HK-2 (cell line): ENCODE data around the gene ARHGEF39.

ENCODE experiments used
- DNase-seq: peaks from one replicate; pipeline ENCODE4 v3.0.0-alpha.2; 2018; ENCODE audit not compliant: unreplicated experiment

The ARHGEF39 gene

GRCh38 chr9:35664531-35665470 lies at the start of gene ARHGEF39:
ARHGEF39 (minus strand) TSS chr9:35665195; CDS start chr9:35665169, 26 bp downstream.
- DNase-seq, result peak; percentile 80

DNA sequence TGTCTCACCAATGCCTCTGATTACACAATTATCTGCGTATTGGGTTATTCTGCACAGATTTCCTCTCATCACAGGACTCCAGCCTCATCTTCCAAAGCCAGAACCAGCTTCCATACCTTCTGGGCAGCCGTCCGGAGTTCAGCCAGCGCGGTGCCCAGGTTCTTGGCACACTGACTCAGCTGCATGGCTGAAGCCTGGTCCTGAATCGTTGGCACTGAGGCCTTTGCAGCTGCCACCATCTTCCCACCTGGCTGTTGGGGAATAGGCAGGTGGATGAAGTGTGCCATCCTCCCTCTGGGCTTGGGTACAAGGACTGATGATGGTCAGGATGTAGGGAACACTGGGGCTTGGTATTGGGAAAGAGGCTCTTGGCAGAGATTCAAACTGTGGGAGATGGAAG lies 49.1 kb upstream of the ARHGEF39 start:
- DNase-seq, result no peak

DNA sequence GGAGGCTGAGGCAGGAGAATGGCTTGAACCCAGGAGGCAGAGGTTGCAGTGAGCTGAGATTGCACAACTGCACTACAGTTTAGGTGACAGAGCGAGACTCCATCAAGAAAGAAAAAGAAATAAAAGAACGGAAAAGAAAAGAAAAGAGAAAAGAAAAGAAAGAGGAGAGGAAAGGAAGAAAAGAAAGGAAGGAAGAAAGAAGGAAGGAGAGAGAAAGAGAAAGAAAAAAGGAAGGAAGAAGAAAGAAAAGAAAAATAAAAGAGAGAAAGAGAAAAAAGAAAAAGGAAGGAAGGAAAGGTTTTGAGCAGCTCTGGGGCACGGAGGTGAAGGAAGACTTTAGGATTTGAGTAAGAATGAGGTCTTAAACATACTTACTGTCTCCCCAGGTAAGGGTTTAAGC lies 48.6 kb upstream of the ARHGEF39 start:
- DNase-seq, result no peak

DNA sequence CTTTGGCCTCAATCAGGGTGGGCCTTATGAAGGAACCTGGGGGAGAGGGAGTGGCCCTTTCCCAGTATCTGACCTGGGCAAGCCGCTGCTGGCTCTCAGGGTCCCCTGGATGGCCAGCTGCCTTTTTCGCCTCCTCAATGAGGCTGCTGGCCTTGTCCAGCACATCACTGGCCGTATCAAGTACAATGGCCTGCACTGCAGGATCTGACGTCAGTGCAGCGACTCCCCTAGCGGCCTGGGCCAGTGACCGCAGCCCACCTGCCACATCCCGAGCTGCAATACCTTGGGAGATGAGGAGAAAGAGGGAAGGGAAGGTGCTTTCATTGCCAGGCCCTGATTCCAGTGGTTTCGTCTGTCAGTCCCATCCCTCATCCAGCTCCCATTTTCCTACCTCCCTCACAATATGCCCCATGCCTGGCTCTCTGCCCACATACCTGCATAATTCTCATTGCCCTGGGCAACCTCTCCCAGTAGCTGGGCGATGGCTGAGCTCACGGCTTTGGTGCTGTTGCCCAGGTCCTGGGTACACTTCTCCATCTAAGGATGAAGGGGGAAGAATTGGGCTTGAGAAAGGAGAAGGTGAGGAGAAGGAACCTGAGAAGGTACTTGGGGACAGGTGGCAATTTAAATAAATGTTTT lies 47.9 kb upstream of the ARHGEF39 start:
- no peak for DNase-seq

- DNase-seq, result no peak
These were observed 46.8 kb upstream of the ARHGEF39 start for GRCh38 chr9:35711501-35712428.

DNA sequence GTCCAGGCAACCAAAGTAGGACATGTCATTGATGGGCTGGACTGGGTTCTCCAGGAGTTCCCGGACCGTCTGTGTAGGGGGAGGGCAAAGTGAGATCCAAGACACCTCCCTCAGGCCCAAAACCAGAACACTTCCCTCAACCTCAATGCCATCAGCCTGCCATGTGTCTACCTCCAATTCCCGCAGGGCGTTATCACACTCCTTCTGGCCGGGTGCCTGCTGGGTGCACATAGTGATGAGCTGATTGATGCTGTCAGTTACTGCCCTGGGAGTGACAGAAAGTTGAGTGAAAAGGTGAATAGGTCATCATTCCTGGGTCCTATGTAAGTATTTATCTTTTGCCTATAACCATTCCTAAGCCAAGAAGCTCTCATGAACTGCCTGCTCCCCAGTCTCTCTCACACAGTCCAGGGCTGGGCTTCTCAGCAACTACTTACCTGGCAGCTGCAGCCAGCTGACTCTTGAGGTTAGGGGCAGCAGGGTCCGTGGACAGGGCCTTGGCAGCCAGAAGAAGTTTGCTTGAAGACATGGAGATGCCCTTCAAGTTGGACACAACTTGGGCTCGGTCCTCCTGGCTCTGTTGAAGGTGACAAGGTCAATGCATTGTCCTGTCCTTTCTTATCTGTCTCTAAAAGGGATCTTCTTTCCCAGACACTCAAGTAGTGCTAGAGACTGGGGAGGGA lies 46.0 kb upstream of the ARHGEF39 start:
- no peak for DNase-seq

DNA sequence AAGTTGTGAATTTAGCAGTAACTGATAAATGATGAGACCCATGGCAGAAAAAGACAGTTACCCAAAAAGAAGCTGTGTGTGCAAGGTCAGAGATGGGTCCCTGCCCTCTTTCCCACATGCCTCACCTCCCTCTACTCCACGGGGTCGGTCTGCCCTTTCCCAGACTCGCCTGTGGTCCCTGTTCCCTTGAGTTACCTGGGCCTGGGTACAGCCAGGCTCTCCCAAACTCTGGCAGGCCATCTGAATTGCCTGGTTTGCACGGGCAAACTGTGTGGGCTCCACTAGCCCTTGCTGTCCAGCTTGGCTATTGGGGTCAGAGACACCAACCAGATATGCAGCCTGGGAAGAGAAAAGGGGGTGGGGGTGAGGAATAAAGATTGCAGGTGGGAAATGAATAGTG lies 43.2 kb upstream of the ARHGEF39 start:
- no peak for DNase-seq

DNA sequence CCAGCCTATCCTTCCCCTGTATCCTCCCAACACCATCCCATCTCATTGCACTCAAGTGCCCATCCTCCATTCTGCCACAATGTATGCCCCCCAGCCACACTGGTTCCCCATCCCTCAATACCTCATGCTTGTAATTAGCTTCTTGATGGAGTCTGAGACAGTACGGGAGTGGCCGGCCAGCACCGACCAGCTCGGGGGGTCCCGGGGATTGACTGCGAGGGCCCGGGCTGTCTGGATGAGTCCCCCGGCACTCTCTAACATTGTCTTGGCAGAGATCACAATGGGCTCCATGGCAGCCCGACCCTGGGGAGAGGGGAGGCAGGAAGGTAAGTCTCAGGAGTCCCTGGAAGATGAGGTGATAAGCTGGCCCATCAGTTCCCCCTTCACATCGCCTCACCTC lies 42.0 kb upstream of the ARHGEF39 start:
- DNase-seq, result no peak

- DNase-seq, result no peak
These were observed 40.9 kb upstream of the ARHGEF39 start for GRCh38 chr9:35705836-35706430.

DNA sequence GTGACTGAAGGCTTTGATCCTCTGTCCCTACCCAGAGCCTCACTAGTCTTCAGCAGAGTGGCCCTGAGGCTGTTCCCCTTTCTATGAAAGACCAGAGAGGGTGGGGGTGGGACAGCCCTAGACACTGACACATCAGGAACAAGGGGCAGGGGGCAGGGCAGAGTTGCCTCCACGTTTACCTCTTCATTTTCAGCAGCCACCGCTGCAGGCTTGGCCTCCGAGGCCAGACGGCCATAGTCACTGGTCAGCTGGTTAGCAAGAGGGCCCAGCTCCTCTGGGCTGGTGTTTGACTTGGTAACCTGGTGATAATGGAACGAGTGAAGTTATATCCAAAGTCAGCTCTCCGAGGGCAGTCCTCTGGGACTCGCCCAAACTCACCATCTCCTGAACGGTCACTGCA lies 40.4 kb upstream of the ARHGEF39 start:
- no peak for DNase-seq

DNA sequence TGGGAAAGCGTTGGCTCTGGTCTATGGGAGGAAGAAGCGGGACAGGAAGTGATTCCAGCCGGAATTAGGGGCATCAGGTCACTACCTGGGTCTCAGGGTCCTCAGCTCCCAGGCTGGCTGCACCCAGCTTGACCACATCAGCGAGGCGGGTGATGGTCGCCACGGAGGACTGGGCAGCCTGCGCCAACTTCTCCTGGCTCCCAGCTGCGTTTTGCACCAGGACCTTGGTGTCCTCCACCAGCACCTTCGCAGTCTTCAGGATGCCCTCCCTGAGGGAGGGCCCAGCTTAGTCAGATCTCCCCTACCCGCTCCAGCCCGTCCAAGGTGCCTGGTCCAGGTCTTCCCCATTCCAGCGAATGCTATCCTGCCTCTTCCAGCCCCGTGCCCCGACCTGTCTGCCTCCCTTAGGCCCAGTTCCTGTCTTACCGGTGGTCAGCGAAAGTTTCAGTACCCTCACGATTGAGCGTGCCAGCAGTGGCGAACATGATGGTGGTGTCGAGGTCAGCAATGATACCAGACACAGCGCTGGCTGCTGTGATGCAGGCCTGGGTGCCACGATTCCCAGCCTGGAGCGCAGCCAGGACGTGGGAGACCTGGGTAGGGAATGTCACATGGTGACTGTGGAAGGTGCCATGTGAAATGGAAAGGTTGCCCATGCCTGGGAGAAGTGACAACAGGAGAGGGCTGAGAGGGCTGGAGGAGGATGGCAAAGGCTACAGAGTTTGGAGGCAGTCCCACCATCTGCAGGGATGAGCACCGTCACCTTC lies 39.1 kb upstream of the ARHGEF39 start:
- DNase-seq, result no peak

- no peak for DNase-seq
These were observed 37.7 kb upstream of the ARHGEF39 start for GRCh38 chr9:35702696-35703095.

GRCh38 chr9:35700942-35701341 lies 35.9 kb upstream of the ARHGEF39 start:
- DNase-seq, result no peak

DNA sequence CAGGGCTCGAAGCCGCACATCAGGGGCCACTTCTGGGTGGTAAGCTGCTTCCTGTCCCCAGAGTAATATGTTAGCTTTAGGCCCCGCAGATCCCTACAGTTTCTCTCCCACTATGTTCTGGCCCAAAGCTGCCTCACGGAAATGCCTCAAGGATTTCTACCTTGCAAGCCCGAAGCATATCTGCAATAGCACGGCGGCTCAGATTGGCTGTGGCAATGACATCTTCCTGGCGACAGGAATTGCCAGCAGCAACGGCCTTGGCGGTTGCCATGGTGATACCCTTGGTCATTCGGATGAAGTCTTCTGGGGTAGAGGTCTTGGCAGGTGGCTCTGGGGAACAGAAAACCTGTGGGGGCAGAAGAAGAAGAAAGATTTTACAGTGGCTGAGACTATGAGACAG lies 35.0 kb upstream of the ARHGEF39 start:
- no peak for DNase-seq

GRCh38 chr9:35698231-35698630 lies 33.2 kb upstream of the ARHGEF39 start:
- no peak for DNase-seq

DNA sequence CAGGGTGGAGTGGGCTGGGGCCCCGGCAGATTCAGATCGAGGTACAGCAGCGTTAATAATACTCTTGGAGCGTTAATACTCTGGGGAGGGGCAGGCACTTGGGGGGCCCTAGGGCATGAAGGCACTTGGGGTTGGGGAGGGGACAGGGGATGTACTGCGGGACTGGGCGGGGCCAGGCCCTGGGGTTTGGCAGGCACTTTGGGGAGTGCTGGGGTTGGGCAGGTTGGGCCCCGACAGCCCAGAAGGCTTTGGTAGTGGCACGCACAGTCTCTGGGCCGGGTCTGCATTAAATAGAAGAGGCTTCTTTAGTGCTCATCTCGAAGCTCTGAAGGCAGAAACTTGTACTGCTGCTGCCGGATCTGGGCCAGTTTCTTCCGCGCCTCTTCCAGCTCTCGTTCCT lies 32.5 kb upstream of the ARHGEF39 start:
- DNase-seq, result no peak

DNA sequence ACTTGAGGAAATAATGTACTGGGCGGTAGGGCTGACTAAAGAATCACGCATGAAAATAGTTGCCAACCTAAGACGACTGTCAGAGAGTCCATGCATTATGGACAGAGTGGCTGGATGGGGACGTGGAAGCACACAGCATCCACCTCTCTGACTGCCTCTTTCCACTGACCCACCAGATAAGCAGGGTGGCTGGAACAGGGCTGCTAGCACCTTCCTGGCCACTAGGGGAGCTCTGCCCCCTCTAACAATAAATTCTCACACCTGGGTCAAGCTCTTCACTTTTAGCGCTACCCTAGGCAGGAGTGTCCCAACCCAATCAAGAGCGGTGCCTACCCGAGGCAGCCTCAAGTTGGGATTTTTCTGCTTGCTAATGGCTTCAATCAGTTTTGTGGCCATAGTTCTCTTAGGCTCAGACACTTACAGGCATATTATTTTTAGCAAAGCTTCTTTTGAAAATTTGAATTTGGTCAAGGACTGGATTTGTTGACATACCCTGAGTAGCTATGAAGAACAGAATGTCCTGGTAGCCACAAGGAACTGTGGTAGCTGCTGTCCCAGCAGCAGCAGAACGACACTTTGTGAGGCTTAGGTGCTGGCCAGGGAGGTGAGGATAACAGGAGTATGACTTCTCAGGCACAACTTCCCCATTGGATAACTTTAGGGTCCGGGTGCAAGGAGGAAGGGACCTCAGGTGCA lies 31.7 kb upstream of the ARHGEF39 start:
- DNase-seq, result no peak

DNA sequence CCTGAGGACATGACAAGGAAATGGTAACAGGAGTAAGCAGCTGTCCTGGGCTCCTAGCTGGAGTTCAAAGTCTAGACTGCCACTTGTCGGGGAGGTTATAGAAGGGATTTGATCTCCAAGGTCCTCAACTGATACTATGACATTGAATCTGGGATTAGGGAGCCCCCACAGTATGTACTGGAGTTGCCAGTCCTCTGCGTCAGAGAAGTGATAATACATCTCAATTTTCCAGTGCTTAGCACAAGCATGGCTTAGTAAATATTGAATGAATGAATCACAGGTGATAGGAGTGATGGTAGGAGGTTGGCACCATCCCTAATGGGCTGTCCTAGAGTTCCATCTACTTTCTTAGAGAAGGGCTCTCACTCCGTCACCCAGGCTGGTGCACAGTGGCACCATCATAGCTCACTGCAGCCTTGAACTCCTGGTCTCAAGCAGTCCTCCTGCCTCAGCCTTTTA lies 31.0 kb upstream of the ARHGEF39 start:
- DNase-seq, result no peak

DNA sequence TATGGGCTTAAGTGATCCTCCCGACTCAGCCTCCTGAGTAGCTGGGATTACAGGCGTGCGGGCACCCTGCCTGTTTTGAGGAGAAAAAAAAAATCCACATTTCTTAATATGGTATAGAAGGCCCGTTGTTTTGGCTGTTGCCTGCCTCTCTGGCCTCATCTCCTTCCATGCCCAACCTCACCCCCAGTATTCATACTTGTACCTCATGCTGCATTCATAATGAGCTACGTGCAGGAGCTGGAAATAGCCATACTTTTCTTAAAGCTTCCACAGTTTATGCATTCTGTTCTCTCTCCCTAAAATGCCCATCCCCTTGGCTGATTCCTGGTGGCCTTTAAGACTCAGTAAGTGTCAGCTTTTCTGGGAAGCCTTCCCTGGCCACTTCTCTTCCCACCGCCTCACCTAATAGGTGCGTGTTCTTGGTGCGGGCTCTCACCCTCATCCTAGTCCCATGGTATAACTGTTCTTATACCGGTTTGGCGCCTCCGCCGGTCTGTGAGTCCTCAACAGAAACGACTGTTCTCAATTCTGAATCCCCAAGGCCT lies 26.8 kb upstream of the ARHGEF39 start:
- no peak for DNase-seq

DNA sequence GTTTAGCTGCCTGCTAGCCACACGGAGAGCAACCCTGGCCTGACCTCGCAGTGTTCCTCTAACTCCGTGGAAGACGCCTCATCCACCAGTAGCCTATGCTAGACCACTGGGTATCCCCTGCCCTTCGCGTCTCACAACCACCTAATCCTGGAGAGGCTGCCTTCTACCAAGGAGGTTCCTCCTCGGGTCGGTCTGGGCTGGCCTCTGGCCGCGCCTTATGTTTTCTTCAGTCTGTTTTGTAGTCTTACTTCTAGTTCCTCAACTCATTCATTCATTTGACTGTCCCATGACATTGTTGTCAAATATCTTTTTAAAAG lies 26.3 kb upstream of the ARHGEF39 start:
- DNase-seq, result no peak
